HG03442 (cell line): ENCODE data around the gene OLA1.

Experiments
- ATAC-seq: cut with Tn5 transposase; IDR thresholded peaks from one replicate; pipeline ENCODE4 v1.9.1; 2021; ENCODE audit warnings: mild to moderate bottlenecking, moderate library complexity; ENCODE audit not compliant: unreplicated experiment

Gene OLA1

GRCh38 chr2:174122185-174122584 lies 126.1 kb downstream of the OLA1 start:
- no peak for ATAC-seq

DNA sequence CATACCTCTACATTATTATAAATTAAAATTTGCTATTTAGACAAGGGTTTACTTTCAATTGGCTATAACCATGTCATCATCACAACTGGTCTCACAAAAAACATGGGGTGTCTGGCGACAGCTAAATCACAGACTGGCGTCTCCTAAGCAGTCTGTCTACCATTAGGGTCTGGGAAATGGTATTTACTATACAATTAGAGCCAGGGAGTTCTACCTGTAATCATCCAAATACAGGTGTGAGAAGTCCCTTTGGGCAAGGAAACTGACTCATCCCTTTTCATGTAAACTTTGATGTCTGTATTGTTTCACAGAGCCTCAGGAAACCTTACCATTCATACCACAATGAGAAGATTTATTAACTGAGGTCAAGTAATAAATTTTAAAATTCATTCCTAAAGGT lies 126.7 kb downstream of the OLA1 start:
- ATAC-seq, result no peak

GRCh38 chr2:174121175-174121574 lies 127.2 kb downstream of the OLA1 start:
- ATAC-seq, result no peak

GRCh38 chr2:174120346-174120745 lies 128.0 kb downstream of the OLA1 start:
- ATAC-seq, result no peak

- no peak for ATAC-seq
Observed at GRCh38 chr2:174117951-174118930, 130.1 kb downstream of the OLA1 start.

- no peak for ATAC-seq
Observed at GRCh38 chr2:174112073-174112472, 136.3 kb downstream of the OLA1 start.

DNA sequence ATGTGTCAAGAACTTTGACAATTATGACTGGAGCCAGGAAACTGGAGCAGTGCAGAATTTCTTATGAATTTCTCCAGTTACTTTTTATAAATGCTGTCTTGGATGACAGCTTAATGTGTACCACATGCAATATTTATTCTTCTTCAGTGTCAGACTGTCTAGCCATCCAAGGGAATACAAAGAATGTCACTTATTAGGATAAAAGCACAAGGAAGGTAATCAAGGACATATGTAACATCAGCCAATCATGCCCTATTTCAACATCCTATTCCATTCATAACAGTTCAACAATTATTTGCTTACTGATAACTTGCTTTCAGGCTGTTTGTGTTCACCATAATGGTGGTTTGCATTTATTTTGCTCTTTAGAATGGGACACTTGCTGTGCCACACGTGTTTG lies 139.8 kb downstream of the OLA1 start:
- ATAC-seq, result no peak

DNA sequence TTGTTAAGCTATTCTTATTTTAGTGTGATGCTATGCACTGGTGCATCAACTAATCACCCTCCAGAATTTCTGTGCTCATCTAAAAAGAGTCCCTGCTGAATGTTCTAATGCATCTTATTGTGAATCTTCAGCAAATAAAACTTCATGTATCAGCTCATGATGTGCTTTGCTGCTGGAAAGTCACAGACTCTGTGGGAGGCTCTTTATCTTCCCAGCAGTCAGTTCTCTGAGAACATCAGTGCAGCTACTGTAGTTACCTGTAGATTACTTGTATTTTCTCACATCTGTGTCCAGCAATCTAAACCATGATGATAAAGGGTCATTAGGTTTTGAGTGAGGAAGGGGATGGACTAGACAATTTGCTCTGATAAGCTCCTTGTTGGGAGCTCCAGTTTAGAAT lies 141.6 kb downstream of the OLA1 start:
- no peak for ATAC-seq

DNA sequence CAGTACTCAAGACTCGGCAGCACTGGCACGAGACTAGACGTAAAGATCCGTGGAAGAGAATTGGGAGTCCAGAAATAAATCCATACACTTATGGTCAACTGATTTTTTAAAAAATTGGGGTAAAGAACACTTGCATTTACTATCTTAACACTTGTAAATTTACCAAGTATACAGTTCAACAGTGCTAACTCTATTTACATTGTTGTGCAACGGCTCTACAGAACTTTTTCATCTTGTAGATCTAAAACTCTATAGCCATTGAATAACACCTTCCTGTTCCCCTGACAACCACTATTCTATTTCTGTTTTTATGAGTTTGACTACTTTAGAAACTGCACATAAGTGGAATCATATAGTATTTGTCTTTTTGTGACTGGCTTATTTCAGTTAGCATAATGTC lies 153.8 kb downstream of the OLA1 start:
- ATAC-seq, result no peak

DNA sequence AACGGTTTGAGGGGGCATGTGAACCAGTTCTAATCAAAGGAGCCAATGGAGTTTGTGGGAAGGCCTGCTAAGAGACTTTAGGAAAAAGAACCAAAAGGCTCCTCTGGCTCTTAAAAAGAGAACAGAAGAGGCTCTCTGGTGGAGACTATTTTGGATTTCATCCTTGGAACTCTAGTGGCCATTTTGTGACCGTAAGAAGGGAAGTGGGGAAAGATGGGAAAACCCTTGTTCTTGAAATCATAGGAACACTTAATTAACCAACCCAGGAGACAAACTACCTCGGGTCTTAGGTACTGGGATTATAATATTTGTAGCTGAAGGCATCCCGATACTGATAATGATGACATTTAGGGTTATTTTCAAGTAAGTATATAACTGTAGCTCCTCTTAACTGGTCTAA lies 157.9 kb downstream of the OLA1 start:
- ATAC-seq, result no peak

DNA sequence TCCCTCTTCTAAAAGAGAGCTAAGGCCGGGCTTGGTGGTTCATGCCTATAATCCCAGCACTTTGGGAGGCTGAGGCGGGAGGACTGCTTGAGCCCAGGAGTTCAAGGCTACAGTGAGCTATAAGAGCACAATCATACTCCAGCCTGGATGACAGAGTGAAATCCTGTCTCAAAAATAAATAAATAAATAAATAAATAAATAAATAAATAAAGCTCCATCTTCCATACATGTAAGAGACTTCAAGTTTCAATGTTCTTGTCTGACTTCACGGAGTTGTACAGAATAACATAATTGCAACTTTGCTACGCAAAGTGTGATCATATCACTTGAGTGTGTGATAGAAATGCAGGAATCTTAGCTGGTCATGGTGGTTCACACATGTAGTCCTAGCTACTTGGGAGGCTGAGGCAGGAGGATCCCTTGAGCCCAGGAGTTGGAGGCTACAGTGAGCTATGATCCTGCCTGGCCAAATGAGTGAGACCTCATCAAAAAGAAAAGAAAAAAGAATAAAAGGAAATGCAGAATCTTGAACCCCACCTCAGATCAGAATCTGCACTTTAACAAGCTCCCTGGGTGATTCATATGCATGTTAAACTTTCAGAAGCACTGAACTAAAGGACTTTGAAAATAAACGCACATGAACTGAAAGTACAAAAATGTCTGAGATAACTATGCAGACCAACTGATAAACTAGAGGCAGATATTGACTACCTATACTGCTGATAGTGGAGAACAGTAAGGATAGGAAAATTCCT lies 159.4 kb downstream of the OLA1 start:
- ATAC-seq, result no peak

- ATAC-seq, result peak; percentile 66
Observed at GRCh38 chr2:174086708-174087107, 161.6 kb downstream of the OLA1 start.

DNA sequence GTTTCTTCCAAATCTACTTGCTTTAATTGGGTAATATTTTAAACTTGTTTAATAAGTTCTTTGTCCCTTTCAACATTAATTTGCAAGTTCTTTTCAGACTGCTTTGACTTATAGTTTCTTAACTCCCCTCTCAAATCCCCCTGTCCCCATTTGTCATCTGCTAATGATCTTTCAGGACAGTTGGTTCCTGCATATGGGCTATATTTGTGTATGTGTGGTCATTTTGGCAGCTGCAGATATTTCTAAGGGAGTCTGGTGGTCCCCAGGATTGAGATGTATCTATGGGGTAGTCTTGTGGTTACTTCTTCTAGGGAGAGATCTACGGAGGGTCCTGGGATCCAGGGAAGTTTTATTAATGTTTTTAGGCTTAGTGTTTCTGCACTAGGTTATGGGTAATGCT lies 162.6 kb downstream of the OLA1 start:
- no peak for ATAC-seq

DNA sequence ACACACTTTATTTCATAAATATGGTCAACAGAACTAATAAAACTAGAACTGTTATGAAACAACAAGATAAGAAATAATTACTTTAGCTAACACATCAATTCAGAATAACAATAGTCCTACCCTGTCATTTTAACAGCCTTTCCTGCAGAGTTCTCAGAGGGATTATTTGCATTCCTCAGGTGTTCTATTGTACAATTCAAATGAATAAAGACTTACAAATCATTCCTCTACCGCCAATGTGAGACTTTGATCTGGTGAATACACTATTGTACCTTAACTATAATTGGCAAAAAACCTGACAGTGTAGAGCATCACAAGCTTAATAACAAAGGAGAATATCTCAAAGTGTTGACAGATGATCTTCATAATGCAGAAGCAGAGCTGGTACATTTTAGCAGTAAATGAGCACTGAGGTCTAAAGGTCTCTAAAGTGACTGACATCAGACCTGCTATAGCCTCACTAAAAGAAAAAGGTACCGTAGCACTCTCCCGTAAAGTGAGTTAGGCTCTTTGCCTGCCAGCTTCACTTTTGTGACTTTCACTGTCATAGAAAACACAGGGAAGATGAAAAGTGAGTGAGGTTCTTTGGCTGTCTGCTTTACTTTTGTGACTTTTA lies 164.4 kb downstream of the OLA1 start:
- ATAC-seq, result no peak

DNA sequence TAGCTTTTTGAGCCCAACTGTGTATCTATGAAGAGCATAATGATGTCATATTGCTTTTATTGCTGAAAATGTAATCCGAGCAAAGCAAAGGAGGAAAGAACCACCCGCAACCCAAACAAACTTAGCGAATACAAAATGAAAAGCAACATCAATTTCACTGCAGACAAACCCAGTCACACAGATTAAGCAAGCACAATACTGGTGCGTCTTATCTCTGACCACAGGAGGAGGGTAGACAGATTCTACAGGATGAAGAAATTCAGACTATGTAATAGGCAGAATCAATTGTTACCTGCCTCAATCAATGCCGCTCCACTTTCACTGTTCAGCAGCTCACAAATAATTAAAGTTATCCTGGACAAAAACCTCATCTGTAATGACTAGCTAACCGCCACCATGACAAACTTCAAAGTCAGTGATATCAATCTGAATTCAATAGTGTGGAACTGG lies 167.6 kb downstream of the OLA1 start:
- no peak for ATAC-seq

- no peak for ATAC-seq
Observed at GRCh38 chr2:174078275-174078674, 170.1 kb downstream of the OLA1 start.

- no peak for ATAC-seq
Observed at GRCh38 chr2:174076975-174077374, 171.4 kb downstream of the OLA1 start.

GRCh38 chr2:174076040-174076439 lies 172.3 kb downstream of the OLA1 start:
- no peak for ATAC-seq

DNA sequence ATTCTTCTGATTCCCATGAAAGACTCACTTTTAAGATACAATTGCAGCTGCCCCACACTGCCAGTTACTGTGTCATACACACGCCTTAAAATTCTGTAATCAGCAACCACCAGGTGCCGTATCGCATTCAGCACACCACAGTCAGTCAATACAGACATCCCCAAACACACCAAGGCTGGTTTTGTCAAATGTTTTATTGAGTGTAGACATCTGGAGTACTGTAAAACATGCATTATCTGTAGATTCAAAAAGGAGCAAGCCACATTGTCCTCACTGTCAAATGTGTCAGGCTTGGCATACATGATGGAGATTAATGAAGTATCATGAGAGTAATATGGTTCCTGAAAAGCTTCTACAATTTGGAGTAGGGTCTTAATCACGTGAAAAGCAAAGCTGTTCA lies 173.5 kb downstream of the OLA1 start:
- no peak for ATAC-seq

GRCh38 chr2:174072857-174073256 lies 175.5 kb downstream of the OLA1 start:
- ATAC-seq, result no peak

DNA sequence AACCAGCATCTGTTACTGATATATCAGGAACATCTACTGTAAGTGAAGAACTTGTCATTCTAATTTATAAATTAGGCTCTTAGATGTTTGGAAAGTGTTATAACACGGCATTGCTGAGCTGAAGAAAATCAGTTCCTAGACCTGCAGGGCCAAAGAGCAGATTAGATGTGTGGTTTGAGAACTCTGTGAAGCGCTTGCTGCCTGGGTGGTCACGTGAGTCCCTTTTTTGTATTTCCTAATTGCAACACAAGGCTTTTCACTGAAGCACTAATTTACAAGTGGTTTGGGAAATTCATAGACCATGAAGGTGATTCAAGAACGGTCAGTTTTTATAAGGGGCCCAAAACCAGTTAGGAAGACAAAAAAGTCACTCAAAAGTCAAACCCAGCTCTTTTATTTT lies 176.3 kb downstream of the OLA1 start:
- no peak for ATAC-seq

GRCh38 chr2:174071321-174071720 lies 177.0 kb downstream of the OLA1 start:
- no peak for ATAC-seq
